HG03064 (cell line): Measurements from ENCODE around the gene ZNF330.
"Not testable (repeated sequence)": the region's sequence is repeated elsewhere in the genome, so short reads cannot be mapped to it uniquely, and the experiment has no call there.

ENCODE experiments used
- ATAC-seq: cut with Tn5 transposase; IDR thresholded peaks from one replicate; pipeline ENCODE4 v1.9.1; 2021; ENCODE audit warnings: low read depth; ENCODE audit not compliant: unreplicated experiment

Gene ZNF330

GRCh38 chr4:141220691-141221659 is at the start of gene ZNF330:
Gene ZNF330, plus strand, starts transcription at chr4:141220895. Its CDS starts 1,477 bp downstream, at chr4:141222372.
- peak; percentile 90 for ATAC-seq

DNA sequence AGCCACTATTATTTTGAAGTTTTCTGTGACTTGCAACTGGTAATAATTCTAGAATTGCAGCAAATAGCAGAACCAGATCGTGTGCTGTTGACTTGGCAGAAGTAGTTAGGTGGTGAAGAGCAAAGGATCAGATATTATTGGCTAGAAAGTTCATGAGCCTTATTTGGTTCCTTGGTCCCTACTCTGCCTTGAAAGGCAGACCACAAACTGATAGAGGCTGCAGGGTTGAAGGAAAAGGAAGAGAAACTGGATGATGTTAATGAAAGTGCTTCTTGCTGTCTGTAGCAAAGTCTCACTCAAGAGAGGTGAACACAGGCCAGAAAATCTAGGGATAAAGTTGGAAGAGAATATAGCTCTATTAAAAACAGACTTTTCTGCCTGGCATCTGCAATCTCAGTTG is 46.2 kb upstream of the ZNF330 start:
- no peak for ATAC-seq

DNA sequence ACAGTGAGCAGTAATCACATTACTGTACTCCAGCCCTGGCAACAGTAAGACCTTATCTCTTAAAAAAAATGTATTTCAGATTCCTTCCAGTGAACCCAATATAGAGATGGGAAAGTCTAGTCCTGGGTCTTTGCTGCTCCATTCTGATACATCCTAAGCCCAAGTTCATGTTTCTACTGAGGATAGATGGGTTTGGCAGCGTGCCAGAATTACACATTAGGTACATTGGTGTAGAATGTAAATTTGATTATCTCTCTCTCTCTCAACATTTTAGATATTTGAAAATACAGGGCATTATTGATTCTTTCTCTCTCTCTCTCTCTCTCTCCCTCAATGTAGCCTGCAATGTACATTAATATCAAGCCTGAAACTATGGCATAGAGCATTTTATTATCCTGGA is 43.5 kb upstream of the ZNF330 start:
- ATAC-seq = no peak

DNA sequence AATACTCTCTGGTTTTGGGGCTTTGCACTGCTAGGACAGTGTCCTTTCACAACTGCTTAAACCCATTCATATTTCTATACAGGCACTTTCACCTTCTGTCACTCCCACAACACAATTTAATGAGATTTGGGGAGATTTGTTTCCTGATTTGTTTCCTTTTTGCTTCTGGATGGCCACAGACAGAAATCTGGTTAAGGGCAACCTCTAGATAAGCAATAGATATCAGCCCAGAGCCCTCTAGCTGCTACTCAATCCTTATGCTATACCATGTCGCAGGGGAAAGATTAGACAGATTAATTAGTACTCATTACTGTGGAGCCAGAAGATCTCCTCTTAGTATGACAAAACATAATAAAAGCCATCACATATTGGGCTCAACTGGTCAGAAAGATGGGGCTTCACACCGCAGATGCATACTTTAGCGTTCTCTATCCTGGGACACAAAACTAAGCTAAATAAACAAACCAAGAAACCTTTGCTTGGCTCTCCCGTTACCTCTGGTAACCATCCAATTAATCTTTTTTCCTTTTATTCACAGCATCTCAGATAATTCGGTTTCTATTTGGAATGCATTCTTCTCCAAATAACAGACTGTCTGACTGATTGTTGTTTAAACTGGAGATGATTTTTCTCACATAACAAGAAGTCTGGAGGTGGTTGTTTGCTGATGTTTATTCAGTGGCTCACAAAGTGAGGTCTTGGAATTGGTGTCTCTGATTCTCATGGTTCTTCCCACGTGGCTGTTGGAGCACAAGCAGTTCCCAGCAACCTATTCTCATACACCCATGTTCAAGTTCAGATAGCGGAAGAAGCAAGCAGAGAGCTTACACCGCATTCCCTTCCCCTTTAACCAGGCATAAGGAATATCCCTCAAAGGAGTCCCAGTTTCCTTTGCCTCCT is 41.0 kb upstream of the ZNF330 start:
- ATAC-seq = no peak

DNA sequence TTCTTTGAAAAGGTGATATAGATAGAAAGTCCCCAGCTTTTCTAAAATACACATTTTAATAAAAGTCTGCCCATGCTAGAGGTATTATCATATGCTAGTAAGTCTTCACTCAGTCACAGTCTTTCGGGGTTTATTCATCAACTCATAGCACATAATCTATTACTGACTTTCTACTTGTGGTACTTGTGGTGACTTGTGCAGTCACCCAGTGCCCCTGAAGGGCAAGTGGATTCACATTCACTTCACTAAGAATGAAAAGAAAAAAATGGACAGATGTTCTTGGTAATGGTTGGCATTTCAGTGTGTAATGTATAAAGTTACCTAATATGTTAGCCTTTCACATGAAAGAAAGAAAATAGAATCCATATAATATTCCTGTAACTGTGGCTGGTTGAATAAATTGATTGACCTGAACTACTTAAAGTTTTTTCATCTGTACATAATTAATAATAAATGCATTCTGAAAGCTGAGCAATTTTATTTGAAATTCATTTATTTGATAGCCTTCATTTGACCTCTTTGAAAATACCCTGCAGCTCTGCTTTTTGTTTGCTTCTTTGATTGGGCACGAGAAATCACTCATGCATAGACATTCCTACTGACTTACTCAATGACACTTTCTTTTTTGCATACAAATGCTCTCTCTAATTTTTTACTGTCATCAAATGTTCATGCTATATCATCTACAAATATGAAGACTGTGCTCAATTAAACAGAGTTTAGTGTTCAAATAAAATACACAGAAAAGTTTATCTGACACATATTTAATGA is 39.5 kb upstream of the ZNF330 start:
- ATAC-seq = no peak

- ATAC-seq = not testable (repeated sequence)
Observed at GRCh38 chr4:141183491-141183890, 37.2 kb upstream of the ZNF330 start.

- no peak for ATAC-seq
Observed at GRCh38 chr4:141192564-141192963, 28.1 kb upstream of the ZNF330 start.

DNA sequence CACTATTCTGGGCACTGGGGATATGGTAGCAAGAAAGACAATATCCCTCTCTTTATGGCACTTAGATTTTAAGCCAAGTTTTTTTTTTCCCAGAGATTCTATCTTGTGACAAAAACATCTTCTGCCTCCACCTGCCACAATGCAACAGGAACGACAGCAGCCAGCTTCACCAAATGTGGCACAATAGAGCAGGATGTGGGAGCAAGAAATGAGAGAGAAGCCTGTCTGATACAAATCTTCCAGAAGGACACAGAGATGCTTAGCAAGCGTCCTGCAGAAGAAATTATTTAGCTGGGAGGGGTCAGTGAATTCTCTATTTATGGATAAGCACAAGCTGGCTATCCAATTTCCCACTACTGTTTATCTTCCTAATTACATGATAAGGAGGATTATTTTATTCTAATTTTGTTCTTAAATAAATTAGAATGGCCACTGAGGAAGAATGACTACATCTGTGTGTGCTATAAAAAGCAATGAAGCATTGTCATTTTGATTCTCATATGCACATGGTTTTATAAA is 27.1 kb upstream of the ZNF330 start:
- ATAC-seq = no peak

- no peak for ATAC-seq
Observed at GRCh38 chr4:141195095-141195707, 25.5 kb upstream of the ZNF330 start.

DNA sequence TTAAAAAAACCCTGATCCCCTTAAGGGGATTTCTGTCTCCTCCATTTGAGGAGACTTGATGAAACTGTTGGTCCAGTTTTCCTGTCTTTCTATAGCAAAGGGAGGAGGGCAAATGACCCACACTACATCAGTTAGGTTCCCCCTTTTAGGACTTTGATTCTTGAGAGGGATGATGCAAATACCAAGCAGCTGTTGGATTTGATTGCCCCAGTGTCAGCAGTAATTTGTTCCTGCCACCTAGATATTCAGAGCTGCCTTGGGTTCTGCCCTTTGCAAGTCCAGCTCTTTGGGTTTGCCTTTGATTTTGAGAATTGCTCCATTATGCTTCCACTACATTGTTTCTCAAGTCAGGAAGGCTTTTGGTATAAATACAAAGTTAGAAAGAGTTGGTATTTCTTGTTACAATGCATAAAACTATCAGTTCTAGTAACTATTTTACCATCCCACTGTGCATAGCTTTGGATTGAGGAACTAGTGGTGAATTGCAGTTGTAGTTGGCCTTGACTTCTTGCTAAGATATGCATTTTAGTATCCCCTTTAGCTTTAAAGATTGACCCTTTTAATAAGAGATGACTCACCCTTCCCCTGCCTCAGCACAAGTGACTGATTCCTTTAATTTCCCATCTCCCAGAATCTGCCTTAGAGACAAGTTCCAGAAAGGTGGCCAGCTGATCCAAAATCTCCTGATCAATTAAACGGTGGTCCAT is 24.3 kb upstream of the ZNF330 start:
- ATAC-seq = no peak

DNA sequence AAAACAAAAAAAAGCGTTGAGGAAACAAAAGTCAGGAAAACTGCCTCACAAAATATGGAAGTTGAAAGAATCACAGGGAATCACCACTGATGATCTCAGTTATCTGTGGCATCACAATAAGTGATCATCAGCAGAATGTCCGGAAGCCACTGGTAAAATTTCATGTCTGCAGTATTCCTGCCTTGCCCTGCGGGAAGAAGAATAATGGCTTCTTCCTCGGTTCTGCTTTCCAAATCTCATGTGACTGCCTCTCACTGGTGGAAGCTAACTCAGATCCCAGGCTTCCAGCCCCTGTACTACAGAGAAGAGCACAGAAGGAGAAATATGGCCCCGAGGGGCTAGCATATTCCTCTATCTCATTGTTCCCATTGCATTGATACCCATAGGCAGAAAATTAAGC is 12.7 kb upstream of the ZNF330 start:
- no peak for ATAC-seq

GRCh38 chr4:141210168-141210567 is 10.5 kb upstream of the ZNF330 start:
- ATAC-seq = no peak

GRCh38 chr4:141213550-141213991 is 7.1 kb upstream of the ZNF330 start:
- ATAC-seq = no peak

DNA sequence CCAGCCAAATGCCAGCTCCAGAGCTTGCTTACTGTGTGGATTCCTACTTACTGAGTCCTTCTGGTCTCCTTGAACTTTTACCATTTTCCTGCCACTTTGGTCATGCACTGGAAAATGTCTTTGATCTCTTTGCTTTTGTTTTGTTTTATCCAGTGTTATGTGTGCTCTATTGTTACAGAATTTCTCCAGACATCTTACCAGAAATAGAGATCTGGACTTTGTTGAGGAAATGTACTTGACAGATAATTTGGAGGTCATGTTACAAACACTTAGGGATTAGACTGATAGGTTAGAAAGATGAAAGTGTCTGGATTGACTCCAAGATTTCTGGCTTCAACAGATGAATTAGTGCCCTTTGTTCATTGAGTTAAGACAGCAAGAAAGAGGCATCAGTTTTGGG is 5.7 kb upstream of the ZNF330 start:
- no peak for ATAC-seq

GRCh38 chr4:141216002-141216761 is 4.5 kb upstream of the ZNF330 start:
- ATAC-seq = no peak

GRCh38 chr4:141220271-141220670 is 424 bp upstream of the ZNF330 start:
- ATAC-seq = peak; percentile 11

- ATAC-seq = no peak
Observed at GRCh38 chr4:141223418-141223817, 2.7 kb downstream of the ZNF330 start.

DNA sequence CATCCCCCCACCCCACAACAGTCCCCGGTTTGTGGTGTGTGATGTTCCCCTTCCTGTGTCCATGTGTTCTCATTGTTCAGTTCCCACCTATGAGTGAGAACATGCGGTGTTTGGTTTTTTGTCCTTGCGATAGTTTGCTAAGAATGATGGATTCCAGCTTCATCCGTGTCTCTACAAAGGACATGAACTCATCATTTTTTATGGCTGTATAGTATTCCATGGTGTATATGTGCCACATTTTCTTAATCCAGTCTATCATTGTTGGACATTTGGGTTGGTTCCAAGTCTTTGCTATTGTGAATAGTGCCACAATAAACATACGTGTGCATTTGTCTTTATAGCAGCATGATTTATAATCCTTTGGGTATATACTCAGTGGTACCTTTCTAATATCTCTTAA is 6.6 kb downstream of the ZNF330 start:
- not testable (repeated sequence) for ATAC-seq
